Measurements from ENCODE around the gene HYAL2. TPM values are rescaled to one million over a fixed set of nuclear protein-coding genes. Genes with fewer than 3 reads are reported as not detected.

The HYAL2 gene
- total and polyA plus RNA-seq, 4 donors: 19.5 to 57.6 (median 33.2) TPM

DNA sequence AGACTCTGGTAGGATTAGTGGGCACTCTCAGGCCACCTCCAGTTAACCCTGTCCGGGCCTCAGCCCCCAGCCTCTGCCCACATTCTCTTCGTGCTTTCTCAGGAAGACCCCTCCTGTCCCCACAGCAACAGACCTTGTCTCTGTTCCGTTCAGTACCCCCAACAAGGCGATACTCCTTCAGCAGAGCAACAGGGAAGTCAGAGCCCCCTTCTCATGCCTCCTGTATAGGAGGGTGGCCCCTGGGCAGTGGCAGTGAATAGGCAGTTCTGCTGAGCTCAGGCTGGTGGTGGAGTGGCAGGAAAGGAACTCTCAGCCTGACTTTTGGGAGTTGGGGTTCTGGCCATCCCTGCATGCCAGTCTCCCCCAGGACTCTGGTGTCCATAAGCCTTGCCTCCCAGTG is 53.1 kb downstream of the HYAL2 start:
- H3K4me1 ChIP-seq (ENCODE audit: control insufficient read depth in 4 of 4, insufficient read depth in 4 of 4, low read length in 3 of 4): peaks cover 1 to 43% (median 21%) of the 10 kb centered on the region in 4 donors
- H3K36me3 ChIP-seq (ENCODE audit: control insufficient read depth in 4 of 4, insufficient read depth in 3 of 4, low read depth in 1 of 4, low read length in 3 of 4): no peaks in the 10 kb centered on the region
- no peaks in the 10 kb centered on the region for H3K9me3 ChIP-seq (ENCODE audit: control insufficient read depth in 4 of 4, low read length in 3 of 4)
- H3K4me3 ChIP-seq (ENCODE audit: low read depth in 1 of 3, low read length in 3 of 3): no peak overlapping the region
- no peak for DNase-seq (ENCODE audit: low spot score)
- 78% methylated on average over 4 of the region's 4 CpGs for WGBS
- no peak overlapping the region for H3K27ac ChIP-seq (ENCODE audit: low read depth in 1 of 2, low read length in 2 of 2)
- TF ChIP-seq NR2F2 (IDR thresholded peaks at IDR 0.05) (no peak), HNF4A (conservative IDR thresholded peaks at IDR 0.05) (no peak), TAF1 (conservative IDR thresholded peaks at IDR 0.05) (no peak), SP1 (IDR thresholded peaks at IDR 0.05) (no peak), HNF4G (IDR thresholded peaks at IDR 0.05) (no peak), RXRA (IDR thresholded peaks at IDR 0.05) (no peak), JUND (IDR thresholded peaks at IDR 0.05) (no peak), ZBTB33 (IDR thresholded peaks at IDR 0.05) (no peak), RAD21 (IDR thresholded peaks at IDR 0.05) (no peak), YY1 (IDR thresholded peaks at IDR 0.05) (no peak), MAX (IDR thresholded peaks at IDR 0.05) (no peak), REST (IDR thresholded peaks at IDR 0.05) (no peak), GABPA (IDR thresholded peaks at IDR 0.05 in 1 of 2, conservative IDR thresholded peaks at IDR 0.05 in 1 of 2) (no peak), FOXA1 (IDR thresholded peaks at IDR 0.05) (no peak), FOXA2 (IDR thresholded peaks at IDR 0.05) (no peak), EGR1 (IDR thresholded peaks at IDR 0.05; ENCODE audit: low read depth in 2 of 2) (no peak), ATF3 (IDR thresholded peaks at IDR 0.05) (no peak)
- TF ChIP-seq, protein P1, sequence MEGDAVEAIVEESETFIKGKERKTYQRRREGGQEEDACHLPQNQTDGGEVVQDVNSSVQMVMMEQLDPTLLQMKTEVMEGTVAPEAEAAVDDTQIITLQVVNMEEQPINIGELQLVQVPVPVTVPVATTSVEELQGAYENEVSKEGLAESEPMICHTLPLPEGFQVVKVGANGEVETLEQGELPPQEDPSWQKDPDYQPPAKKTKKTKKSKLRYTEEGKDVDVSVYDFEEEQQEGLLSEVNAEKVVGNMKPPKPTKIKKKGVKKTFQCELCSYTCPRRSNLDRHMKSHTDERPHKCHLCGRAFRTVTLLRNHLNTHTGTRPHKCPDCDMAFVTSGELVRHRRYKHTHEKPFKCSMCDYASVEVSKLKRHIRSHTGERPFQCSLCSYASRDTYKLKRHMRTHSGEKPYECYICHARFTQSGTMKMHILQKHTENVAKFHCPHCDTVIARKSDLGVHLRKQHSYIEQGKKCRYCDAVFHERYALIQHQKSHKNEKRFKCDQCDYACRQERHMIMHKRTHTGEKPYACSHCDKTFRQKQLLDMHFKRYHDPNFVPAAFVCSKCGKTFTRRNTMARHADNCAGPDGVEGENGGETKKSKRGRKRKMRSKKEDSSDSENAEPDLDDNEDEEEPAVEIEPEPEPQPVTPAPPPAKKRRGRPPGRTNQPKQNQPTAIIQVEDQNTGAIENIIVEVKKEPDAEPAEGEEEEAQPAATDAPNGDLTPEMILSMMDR (IDR thresholded peaks at IDR 0.05; ENCODE audit: low read depth, low read length, missing input control): no peak
- no peaks in the 10 kb centered on the region for H3K27me3 ChIP-seq (ENCODE audit: control insufficient read depth in 4 of 4, insufficient read depth in 4 of 4, low read length in 3 of 4)
- H3K9ac ChIP-seq (ENCODE audit: low read depth in 1 of 2, low read length in 2 of 2): no peak overlapping the region

Measured in liver (tissue), 9 donors.